ENCODE results near the gene DNAH14. TPM values are rescaled to one million over a fixed set of nuclear protein-coding genes. Genes with fewer than 3 reads are reported as not detected.

The DNAH14 gene
- total RNA-seq, 1 experiment from 2014 or later: 47.0 TPM

DNA sequence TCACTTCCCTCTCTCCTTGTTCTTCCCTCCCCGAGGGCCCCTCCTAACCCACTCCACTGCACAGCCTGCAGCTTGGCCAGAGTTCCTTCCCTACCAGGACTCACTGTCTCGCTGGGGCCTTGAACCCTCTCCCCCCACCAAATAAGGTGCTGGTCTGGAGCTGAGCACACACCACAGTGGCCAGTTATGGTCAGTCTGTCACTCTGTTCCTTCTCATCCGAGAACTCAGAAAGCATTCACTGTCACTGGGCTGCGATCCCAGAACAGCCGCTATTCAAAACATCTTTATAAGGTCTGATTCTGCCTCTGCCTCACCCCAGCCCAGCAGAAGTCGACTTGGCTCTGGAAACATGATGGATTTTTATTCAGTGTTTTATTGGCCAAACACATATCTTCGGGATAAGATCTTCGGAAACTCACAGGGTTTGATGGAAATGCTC lies 518.2 kb downstream of the DNAH14 start:
- intact Hi-C loops (cut with micrococcal nuclease; ENCODE audit: unreplicated experiment) (no loop called here), in situ Hi-C loops (cut with HindIII; ENCODE audit: low pct_unique_long_range_greater_than_20kb, low sequenced_read_pairs) (no loop called here)
- Histone ChIP-seq H3K27me3 (ENCODE audit: control insufficient read depth, insufficient read depth, low read length) (no peaks in the 10 kb centered on the region), H3K36me3 (ENCODE audit: control insufficient read depth, insufficient read depth, low read length) (no peaks in the 10 kb centered on the region), H3K4me3 (ENCODE audit: low read depth in 2 of 2, low read length in 2 of 2) (no peak overlapping the region), H3K4me1 (ENCODE audit: control insufficient read depth, insufficient read depth, low read length) (no peaks in the 10 kb centered on the region), H3K9me3 (ENCODE audit: control insufficient read depth, insufficient read depth, low read depth, low read length) (no peaks in the 10 kb centered on the region), H3K27ac (ENCODE audit: low read length) (no peak overlapping the region)
- ChIA-PET CTCF (no interaction called here), POLR2A (no interaction called here)
- BruUV-seq (replicated peaks): no TSS peak
- TF ChIP-seq REST (IDR thresholded peaks at IDR 0.05; ENCODE audit: insufficient read depth in 1 of 2, low read depth in 2 of 2, low read length in 1 of 2) (no peak), SIN3A (IDR thresholded peaks at IDR 0.05; ENCODE audit: borderline replicate concordance, insufficient read depth, low read depth, low read length) (no peak), POLR2AphosphoS5 (IDR thresholded peaks at IDR 0.05; ENCODE audit: low read depth, low read length) (no peak), TCF7L2 (IDR thresholded peaks at IDR 0.05; ENCODE audit: low read depth, low read length) (no peak)
- TF ChIP-seq, protein P1, sequence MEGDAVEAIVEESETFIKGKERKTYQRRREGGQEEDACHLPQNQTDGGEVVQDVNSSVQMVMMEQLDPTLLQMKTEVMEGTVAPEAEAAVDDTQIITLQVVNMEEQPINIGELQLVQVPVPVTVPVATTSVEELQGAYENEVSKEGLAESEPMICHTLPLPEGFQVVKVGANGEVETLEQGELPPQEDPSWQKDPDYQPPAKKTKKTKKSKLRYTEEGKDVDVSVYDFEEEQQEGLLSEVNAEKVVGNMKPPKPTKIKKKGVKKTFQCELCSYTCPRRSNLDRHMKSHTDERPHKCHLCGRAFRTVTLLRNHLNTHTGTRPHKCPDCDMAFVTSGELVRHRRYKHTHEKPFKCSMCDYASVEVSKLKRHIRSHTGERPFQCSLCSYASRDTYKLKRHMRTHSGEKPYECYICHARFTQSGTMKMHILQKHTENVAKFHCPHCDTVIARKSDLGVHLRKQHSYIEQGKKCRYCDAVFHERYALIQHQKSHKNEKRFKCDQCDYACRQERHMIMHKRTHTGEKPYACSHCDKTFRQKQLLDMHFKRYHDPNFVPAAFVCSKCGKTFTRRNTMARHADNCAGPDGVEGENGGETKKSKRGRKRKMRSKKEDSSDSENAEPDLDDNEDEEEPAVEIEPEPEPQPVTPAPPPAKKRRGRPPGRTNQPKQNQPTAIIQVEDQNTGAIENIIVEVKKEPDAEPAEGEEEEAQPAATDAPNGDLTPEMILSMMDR (IDR thresholded peaks at IDR 0.05): no peak
- DNase-seq (ENCODE audit: low read depth, low spot score) (no peak), ATAC-seq (no peak)

GRCh38 chr1:225448146-225448805 lies 518.8 kb downstream of the DNAH14 start:
- POLR2A ChIA-PET: no interaction called here
- Histone ChIP-seq H3K4me3 (ENCODE audit: low read depth in 2 of 2, low read length in 2 of 2) (no peak overlapping the region), H3K4me1 (ENCODE audit: control insufficient read depth, insufficient read depth, low read length) (no peaks in the 10 kb centered on the region), H3K9me3 (ENCODE audit: control insufficient read depth, insufficient read depth, low read depth, low read length) (no peaks in the 10 kb centered on the region), H3K27ac (ENCODE audit: low read length) (no peak overlapping the region), H3K36me3 (ENCODE audit: control insufficient read depth, insufficient read depth, low read length) (no peaks in the 10 kb centered on the region), H3K27me3 (ENCODE audit: control insufficient read depth, insufficient read depth, low read length) (no peaks in the 10 kb centered on the region)
- no peak for DNase-seq (ENCODE audit: low read depth, low spot score)
- ATAC-seq: no peak
- intact Hi-C loops (cut with micrococcal nuclease; ENCODE audit: unreplicated experiment): no loop called here
- no TSS peak for BruUV-seq (replicated peaks)
- TF ChIP-seq TCF7L2 (IDR thresholded peaks at IDR 0.05; ENCODE audit: low read depth, low read length) (no peak), REST (IDR thresholded peaks at IDR 0.05; ENCODE audit: insufficient read depth in 1 of 2, low read depth in 2 of 2, low read length in 1 of 2) (no peak), SIN3A (IDR thresholded peaks at IDR 0.05; ENCODE audit: borderline replicate concordance, insufficient read depth, low read depth, low read length) (no peak), POLR2AphosphoS5 (IDR thresholded peaks at IDR 0.05; ENCODE audit: low read depth, low read length) (no peak)
- TF ChIP-seq, protein P1 (IDR thresholded peaks at IDR 0.05): no peak
- CTCF ChIA-PET: no interaction called here
- in situ Hi-C loops (cut with HindIII; ENCODE audit: low pct_unique_long_range_greater_than_20kb, low sequenced_read_pairs): no loop called here

All from Panc1 (cell line).